NCI-H2107 treated with DMSO at 0.1 percent for 48 hours (cell line): ENCODE measurements around the gene TM9SF1.

ENCODE experiments used
- DNase-seq: peaks from one replicate; lab custom pipeline; 2025; ENCODE audit not compliant: unreplicated experiment; lab: John Stamatoyannopoulos, UW

TM9SF1 gene

DNA sequence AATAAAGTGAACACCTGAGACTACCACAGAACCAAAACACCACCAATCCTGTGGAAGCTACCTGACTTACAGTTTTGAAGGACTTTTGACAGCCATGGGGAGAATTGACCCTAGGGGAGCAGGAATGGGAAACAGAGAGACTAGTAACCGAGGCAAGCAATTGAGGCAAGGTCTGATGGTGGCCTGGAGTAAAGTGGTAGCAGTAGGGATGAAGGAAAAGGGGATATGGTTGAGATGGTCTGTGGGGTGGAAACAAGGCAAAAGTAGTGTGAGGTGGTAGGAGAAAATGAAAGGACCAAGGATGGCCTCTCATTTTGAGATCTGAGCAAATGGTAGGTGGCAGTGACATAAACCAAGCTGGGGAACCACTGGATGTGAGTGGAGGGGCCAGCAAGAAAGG is 38.4 kb downstream of the TM9SF1 start:
- DNase-seq, result no peak

DNA sequence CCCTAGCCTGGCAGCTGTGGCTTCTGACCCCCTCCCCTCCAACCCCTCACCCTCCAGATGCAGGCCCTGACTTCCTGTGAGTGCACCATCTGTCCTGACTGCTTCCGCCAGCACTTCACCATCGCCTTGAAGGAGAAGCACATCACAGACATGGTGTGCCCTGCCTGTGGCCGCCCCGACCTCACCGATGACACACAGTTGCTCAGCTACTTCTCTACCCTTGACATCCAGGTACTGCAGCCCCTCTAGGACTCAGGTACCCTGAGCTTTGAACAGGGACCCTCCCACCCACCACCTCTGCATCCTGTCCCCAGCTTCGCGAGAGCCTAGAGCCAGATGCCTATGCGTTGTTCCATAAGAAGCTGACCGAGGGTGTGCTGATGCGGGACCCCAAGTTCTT is 40.1 kb downstream of the TM9SF1 start:
- no peak for DNase-seq

GRCh38 chr14:24151404-24152080 is 43.7 kb downstream of the TM9SF1 start:
- no peak for DNase-seq

GRCh38 chr14:24150993-24151392 is 44.2 kb downstream of the TM9SF1 start:
- no peak for DNase-seq

- no peak for DNase-seq
Measured at GRCh38 chr14:24150567-24150966, 44.7 kb downstream of the TM9SF1 start.

GRCh38 chr14:24150061-24150460 is 45.2 kb downstream of the TM9SF1 start:
- no peak for DNase-seq

DNA sequence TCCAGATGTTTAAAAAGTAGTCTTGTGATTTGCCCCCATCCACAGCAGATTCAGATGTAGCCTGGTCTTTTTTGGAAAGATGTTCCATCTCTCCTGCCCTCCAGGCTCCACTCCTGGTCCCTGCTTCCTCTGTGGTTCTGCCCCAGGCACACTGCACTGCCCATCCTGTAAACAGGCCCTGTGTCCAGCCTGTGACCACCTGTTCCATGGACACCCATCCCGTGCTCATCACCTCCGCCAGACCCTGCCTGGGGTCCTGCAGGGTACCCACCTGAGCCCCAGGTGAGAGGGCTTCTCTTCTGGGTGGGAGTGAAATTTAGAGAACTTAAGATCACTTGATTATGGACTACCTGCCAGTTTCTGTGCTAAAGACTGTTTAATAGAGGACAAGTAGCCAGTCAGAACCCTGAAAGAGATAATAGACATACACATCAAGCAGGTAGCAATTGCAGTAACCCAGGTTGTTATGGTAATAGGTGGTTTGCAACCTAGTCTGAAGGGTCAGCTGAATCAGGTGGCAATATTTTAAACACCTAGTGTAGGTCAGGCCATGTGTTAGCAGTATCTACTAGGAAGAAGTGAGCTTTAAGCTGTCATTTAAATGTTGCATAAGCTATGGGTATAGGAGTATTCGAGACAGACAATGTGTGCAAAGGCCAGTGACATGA is 45.8 kb downstream of the TM9SF1 start:
- no peak for DNase-seq

- no peak for DNase-seq
Measured at GRCh38 chr14:24147761-24148428, 47.3 kb downstream of the TM9SF1 start.

DNA sequence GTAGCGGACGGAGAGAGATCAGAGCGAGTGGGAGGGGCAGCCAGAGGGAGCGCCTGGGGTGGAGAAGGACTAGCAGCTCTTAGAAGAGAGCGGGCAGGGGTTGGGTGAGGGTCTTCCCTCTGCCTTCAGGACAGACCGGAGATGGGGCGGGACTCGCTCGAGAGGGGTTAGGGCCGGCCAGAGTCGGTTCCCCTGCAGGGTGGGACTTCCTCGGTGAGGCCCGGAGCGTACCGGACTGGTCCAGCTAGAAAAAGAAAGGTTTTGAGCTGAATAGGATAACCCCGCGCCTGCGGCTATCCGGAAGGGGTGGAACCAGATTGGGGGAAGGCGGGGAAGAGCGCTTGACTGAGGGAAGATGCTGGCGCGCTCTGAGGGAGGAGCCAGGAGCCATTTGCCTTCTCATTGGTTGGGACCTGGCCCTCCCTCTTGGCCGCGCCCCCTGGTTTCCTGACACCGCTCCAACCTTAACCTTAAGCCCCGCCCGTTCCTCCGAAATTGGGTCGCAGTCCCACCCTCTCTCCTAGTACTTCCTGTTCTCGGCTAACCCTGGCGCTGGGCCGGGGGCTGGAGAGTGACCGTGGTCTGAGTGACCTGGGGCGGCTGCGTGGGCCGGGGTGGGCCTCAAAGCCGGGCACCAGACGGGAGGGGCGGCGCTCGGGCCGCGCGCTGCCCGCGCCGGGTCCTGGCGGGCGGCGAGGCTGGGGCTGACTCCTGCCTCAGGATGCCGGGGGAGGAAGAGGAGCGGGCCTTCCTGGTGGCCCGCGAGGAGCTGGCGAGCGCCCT is 48.1 kb downstream of the TM9SF1 start, which contains the start of gene RNF31:
Gene RNF31 (plus strand): TSS at position 521 of the 783 bp plus-strand sequence. CDS start 201 bp downstream, at position 722.
- peak; percentile 99 for DNase-seq

- peak; percentile 97 for DNase-seq
Measured at GRCh38 chr14:24146453-24146977, 48.7 kb downstream of the TM9SF1 start, which contains the start of gene PSME2. Gene PSME2, minus strand, starts transcription at chr14:24146610. Its CDS starts 29 bp downstream, at chr14:24146581.

GRCh38 chr14:24145690-24146452 is 49.4 kb downstream of the TM9SF1 start:
- DNase-seq, result no peak

- DNase-seq, result no peak
Measured at GRCh38 chr14:24145219-24145618, 50.0 kb downstream of the TM9SF1 start.

- no peak for DNase-seq
Measured at GRCh38 chr14:24144451-24144850, 50.8 kb downstream of the TM9SF1 start.

DNA sequence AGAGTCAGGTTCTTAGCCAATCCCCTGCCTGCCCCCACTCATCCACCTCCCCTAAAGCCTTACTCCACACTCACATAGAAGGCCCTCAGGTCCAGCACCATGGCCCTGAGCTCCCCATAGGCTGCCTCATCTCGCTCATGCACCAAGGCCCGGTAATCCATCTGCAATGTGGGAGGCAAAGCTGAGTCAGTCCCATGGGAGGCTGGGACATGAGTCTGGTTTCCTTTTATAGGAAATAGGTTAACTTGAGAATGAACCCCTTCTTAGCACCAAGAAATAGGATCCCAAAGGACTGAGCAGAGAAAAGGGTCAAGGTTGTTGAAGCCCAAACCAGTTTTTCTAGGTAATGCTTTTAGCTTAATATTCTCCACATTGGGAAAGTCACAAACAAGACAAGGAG is 51.7 kb downstream of the TM9SF1 start:
- no peak for DNase-seq

DNA sequence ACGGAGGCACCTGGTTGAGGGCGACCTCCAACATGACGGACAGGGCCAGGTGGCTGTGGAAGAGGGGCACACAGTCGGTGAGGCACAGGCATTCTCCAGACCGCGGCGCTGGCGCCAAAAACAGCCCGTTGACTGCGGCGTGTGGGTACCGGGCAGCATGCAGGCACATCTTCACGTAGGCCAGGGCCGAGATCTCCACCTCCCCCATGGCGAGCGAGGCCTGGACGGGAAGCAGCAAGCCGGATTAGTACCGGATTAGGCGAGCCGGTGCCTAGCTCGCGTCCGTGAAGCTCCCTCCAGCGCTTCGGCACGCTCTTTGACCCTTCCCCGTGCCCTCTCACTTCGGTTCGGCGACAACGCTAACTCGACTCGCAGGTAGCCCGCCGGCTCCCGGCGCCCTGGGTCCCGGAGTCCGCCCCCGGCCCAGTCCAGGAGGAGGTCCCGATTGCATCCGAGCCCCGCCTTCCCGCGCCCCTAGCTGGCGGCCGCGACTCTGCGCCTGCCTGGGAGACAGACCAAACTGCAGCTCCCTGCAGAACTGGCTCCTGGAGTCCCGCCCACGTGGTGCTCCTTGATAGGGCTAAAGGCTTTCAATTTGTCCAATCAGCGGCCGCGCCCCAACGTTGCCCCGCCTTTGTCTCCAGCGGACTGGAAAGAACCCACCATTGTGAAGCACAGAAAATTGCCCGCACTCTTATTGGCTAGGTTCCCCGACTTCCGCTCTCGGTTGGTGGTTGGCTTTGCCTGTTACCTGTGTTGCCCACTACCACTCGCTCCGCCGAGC is 54.0 kb downstream of the TM9SF1 start, which contains the start of gene EMC9:
Gene EMC9 (minus strand): TSS at position 495 of the 784 bp plus-strand sequence. CDS start 287 bp downstream, at position 208.
- DNase-seq, result peak; percentile 100

DNA sequence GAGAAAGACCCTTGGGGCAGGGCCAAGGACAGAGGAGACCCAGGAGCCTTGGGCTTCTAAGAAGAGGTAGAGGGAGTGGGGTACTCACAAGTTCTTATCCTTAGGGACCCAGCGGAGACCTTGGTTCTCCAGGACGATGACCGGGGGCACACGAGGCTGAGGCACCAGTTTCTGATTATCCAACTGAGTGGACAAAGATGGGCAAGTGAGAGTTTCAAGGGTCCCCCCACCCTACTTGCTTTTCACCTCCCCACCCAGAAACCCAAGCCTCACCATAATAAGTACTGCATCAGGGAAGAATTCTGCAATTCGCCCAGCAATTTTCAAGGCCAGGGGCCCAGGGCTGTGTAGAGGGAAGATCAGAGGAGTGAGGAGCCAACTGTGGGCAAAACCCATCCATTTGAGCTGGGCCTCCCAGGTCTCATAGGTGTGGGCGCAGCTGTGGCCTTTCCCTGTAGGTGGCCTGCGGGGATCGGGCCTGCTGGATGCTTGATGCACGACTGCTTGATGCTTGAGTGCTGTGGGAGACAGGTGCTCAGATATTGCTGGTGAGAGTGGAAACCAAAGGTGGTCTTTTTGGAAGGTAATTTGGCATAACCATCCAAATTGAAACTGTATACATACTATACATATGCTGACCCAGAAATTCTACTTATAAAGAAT is 55.8 kb downstream of the TM9SF1 start:
- no peak for DNase-seq
